ENCODE measurements around the gene TMEM221.

Gene TMEM221

GRCh38 chr19:17491287-17491686 lies 42.8 kb upstream of the TMEM221 start:
- peaks cover 11% of the 10 kb centered on the region for H3K4me1 ChIP-seq (ENCODE audit: low read length)
- H3K27ac ChIP-seq (ENCODE audit: low read length) = no peak overlapping the region
- no peaks in the 10 kb centered on the region for H4K20me1 ChIP-seq (ENCODE audit: insufficient read depth, low read length)
- TF ChIP-seq EZH2phosphoT487 (IDR thresholded peaks at IDR 0.05; ENCODE audit: low read depth) (no peak), CTCF (IDR thresholded peaks at IDR 0.05; ENCODE audit: low read depth, low read length) (no peak)
- H3K79me2 ChIP-seq (ENCODE audit: low read length) = no peaks in the 10 kb centered on the region
- no peaks in the 10 kb centered on the region for H3K27me3 ChIP-seq (ENCODE audit: low read depth, low read length)
- H3K9me3 ChIP-seq (ENCODE audit: insufficient read depth, low read length) = no peaks in the 10 kb centered on the region
- no peak overlapping the region for H3K4me3 ChIP-seq (ENCODE audit: low read length)
- H2AFZ ChIP-seq (ENCODE audit: low read depth, low read length) = no peak overlapping the region
- no peak overlapping the region for H3K9ac ChIP-seq (ENCODE audit: low read length)
- no peak overlapping the region for H3K4me2 ChIP-seq (ENCODE audit: low read length)
- H3K36me3 ChIP-seq (replicated peaks; ENCODE audit: low read depth, low read length) = no peaks in the 10 kb centered on the region

GRCh38 chr19:17490411-17490810 lies 41.9 kb upstream of the TMEM221 start:
- Histone ChIP-seq H4K20me1 (ENCODE audit: insufficient read depth, low read length) (no peaks in the 10 kb centered on the region), H3K4me2 (ENCODE audit: low read length) (no peak overlapping the region), H3K4me3 (ENCODE audit: low read length) (no peak overlapping the region), H3K79me2 (ENCODE audit: low read length) (no peaks in the 10 kb centered on the region), H3K27ac (ENCODE audit: low read length) (no peak overlapping the region), H3K9me3 (ENCODE audit: insufficient read depth, low read length) (no peaks in the 10 kb centered on the region), H3K9ac (ENCODE audit: low read length) (no peak overlapping the region), H3K36me3 (replicated peaks; ENCODE audit: low read depth, low read length) (no peaks in the 10 kb centered on the region), H3K4me1 (ENCODE audit: low read length) (peaks cover 7% of the 10 kb centered on the region; the same call in 1 of the 2 replicates), H3K27me3 (ENCODE audit: low read depth, low read length) (no peaks in the 10 kb centered on the region), H2AFZ (ENCODE audit: low read depth, low read length) (no peak overlapping the region)
- TF ChIP-seq EZH2phosphoT487 (IDR thresholded peaks at IDR 0.05; ENCODE audit: low read depth) (no peak), CTCF (IDR thresholded peaks at IDR 0.05; ENCODE audit: low read depth, low read length) (no peak)

GRCh38 chr19:17489392-17490030 lies 41.0 kb upstream of the TMEM221 start:
- Histone ChIP-seq H3K9ac (ENCODE audit: low read length) (no peak overlapping the region), H3K79me2 (ENCODE audit: low read length) (no peaks in the 10 kb centered on the region), H4K20me1 (ENCODE audit: insufficient read depth, low read length) (no peaks in the 10 kb centered on the region), H2AFZ (ENCODE audit: low read depth, low read length) (no peak overlapping the region), H3K36me3 (replicated peaks; ENCODE audit: low read depth, low read length) (no peaks in the 10 kb centered on the region), H3K4me3 (ENCODE audit: low read length) (no peak overlapping the region), H3K9me3 (ENCODE audit: insufficient read depth, low read length) (no peaks in the 10 kb centered on the region), H3K4me1 (ENCODE audit: low read length) (peaks cover 7% of the 10 kb centered on the region; the same call in 1 of the 2 replicates), H3K27me3 (ENCODE audit: low read depth, low read length) (no peaks in the 10 kb centered on the region), H3K27ac (ENCODE audit: low read length) (no peak overlapping the region), H3K4me2 (ENCODE audit: low read length) (no peak overlapping the region)
- TF ChIP-seq CTCF (IDR thresholded peaks at IDR 0.05; ENCODE audit: low read depth, low read length) = no peak
- TF ChIP-seq EZH2phosphoT487 (IDR thresholded peaks at IDR 0.05; ENCODE audit: low read depth) = no peak

- Histone ChIP-seq H3K36me3 (replicated peaks; ENCODE audit: low read depth, low read length) (no peaks in the 10 kb centered on the region), H2AFZ (ENCODE audit: low read depth, low read length) (no peak overlapping the region), H3K79me2 (ENCODE audit: low read length) (no peaks in the 10 kb centered on the region), H3K4me1 (ENCODE audit: low read length) (peaks cover 7% of the 10 kb centered on the region; the same call in 1 of the 2 replicates), H3K9me3 (ENCODE audit: insufficient read depth, low read length) (no peaks in the 10 kb centered on the region), H3K27me3 (ENCODE audit: low read depth, low read length) (no peaks in the 10 kb centered on the region), H4K20me1 (ENCODE audit: insufficient read depth, low read length) (no peaks in the 10 kb centered on the region), H3K4me2 (ENCODE audit: low read length) (peak overlapping the region; percentile 41), H3K27ac (ENCODE audit: low read length) (no peak overlapping the region), H3K4me3 (ENCODE audit: low read length) (peak overlapping the region; percentile 61), H3K9ac (ENCODE audit: low read length) (peak overlapping the region; percentile 5; the same call in 1 of the 2 replicates)
- TF ChIP-seq CTCF (IDR thresholded peaks at IDR 0.05; ENCODE audit: low read depth, low read length) (peak; percentile 35), EZH2phosphoT487 (IDR thresholded peaks at IDR 0.05; ENCODE audit: low read depth) (no peak)
These were observed 40.3 kb upstream of the TMEM221 start for GRCh38 chr19:17488593-17489391.

Data from OCI-LY3 (cell line).